ENCODE measurements around the gene OR5T2.

- TF ChIP-seq TAF1 (IDR thresholded peaks at IDR 0.05; ENCODE audit: low read depth, low read length), result no peak
- TF ChIP-seq POLR2AphosphoS5 (IDR thresholded peaks at IDR 0.05; ENCODE audit: low read depth, low read length), result no peak
- no peak for TF ChIP-seq POLR2A (IDR thresholded peaks at IDR 0.05; ENCODE audit: low read depth, low read length)
- no peak for TF ChIP-seq PAX5 (IDR thresholded peaks at IDR 0.05; ENCODE audit: insufficient read depth, low read length, severe bottlenecking)
- no peak for TF ChIP-seq SPI1 (IDR thresholded peaks at IDR 0.05; ENCODE audit: low read depth, low read length)
These were observed 39.8 kb upstream of the OR5T2 start, which contains the start of gene OR5T1 for GRCh38 chr11:56273854-56274253.
